GM15510 (cell line): ENCODE data around the gene TRMT2A.

Source experiments
- POLR2A ChIP-seq: IDR thresholded peaks from 3 replicates; pipeline ENCODE4 v1.6.1; 2011; ENCODE audit warnings: borderline replicate concordance; ENCODE audit not compliant: insufficient read length; ENCODE audit errors: extremely low read depth

TRMT2A gene

DNA sequence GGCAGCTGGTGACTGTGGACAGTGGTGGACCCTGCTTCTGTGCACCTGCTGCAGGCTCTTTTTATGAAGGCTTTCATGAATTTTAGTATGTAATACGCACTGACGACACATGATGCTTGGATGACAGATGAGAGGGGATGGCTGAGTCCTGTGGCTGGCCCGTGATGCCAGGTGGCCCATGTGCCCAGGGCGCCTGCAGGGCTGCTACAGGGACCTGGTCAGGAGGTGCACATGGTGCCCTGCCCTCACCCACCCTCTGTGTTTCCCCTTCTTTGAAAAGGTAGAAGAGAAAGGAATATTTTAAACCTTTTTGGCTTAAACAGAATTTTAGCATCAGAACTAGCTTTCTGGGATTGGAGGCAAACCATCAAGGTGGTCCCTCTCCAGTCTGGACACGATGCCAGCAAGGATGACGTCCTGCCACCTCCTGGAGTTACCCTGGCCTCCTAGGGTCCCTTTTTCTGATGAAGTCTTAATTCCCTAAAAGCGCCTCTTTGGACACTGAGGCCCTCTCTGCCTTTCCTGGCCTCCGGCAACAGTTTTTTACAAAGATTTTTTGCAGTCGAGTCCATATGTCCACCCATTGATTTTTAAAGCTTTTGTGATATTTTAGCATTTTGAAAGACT, 6.6 kb downstream of the TRMT2A start:
- TF ChIP-seq POLR2A: no peak

DNA sequence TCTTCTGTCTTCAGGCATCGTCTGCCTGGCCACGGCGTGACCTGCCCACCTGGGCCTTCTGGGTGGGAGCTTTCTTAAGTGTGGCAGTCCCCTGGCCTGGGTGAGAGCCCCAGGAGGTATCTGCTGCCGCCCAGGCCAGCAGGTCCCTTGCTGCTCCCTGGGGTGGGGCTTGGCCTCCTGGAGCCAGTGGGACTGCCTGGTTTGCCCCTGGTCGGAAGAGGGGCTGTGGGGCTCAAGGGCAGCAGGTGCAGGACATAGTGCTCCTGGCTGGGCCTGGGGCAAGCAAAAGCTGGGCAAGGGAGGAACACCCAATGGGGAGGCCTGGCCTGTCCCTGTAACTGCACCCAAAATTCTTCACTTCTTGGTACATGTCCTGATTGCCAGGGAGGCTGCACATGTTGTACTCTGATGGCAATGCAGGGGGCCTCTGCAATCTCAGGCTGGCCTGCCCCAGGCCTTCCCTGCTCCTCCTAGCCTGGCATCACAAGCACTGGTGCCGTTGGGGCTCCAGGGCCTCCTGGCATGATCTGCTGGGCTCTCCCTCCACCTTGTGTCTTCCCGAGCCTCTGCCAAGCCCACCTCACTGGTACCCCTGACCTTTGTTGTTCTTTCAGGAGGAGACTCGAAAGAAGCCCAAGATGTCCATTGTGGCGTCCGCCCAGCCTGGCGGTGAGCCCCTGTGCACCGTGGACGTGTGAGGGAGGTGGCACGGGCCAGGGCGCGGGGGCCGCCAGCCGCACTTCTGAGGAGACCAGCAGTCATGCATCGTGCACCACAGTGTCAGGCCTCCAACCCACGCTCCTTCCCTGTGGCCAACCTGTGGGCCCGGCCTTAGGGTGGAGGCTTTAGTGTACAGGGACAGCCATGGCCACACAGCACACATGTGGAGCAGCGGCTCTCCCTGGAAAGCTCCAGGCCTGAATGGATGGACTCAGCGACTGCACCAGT, 7.3 kb downstream of the TRMT2A start:
- TF ChIP-seq POLR2A: peak; percentile 1

DNA sequence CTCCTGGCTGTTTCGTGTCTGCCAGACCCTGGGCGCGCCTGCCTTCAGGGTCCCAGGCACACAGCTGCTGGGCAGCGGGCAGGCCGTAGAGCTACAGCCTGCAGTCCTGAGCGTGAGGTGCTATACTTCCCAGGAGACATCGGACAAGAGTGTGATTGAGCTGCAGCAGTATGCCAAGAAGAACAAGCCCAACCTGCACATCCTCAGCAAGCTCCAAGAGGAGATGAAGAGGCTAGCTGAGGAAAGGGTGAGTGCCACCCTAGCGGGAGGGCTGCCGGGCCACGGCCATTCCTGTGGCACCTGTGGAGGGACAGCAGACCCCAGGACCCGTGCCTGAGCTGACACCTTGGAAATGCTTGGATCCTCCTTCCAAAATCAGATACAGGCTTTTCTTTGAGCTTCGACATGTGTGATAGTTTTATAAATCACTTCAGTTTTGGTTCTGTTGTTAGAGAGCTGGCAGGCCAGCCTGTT, 8.2 kb downstream of the TRMT2A start:
- TF ChIP-seq POLR2A: no peak

DNA sequence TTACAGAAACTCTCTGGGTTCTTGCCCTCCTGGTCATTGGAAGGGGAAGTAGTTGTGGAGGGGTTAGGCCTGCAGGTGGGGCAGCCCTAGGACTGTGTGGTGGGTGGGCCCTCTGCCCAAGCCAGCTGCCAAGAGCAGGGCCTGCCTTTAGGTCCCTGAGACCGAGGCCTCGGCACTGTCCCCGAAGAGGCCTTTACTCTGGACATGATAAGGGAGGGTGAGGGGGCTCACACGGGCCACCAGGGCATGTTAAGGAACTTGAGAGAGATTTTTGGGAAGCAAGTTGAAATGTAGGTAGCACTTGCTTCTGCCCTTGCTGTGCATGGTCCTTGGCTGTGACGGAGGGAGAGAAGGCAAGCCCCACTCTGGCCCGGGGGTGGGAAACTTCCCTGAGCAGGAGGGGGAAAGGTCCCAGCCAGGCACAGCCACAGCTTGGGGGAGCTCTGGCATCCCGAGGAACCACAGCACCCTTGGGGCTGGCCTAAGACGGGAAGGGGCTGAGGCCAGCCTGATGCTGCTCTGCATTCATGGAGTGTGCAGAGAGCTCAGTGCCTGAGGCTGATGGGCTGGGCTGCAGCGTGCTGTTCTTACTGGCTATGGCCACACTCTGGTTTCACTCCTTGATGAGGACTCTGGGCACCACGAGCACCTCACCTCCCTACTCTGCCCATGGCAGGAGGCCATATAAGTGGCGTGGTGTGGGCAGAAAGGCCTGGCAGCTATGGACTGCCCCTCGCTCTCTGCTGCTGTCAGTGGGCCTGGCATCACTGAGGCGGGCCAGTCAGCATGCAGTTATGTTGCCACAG, 8.9 kb downstream of the TRMT2A start:
- no peak for TF ChIP-seq POLR2A

DNA sequence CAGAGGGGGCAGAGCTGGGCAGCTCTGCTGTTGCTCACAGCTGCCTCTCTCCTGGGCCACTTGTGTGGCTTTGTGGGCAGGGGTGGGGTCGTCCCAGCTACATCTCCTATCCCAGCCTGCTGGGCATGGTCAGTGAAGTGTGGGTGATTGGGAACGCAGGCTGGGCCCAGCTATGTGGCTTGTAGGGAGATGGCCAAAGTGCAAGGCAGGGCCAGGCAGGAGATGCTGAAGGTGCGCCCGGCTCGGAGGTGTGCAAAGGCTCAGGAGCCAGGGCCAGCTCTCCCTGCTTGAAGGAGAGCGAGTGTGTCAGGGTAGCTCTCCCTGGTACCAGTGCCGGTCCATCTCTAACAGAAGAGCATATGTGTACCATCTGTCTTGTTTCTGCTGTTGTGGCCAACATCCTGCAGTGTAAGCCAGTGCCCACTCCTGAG, 9.5 kb downstream of the TRMT2A start:
- TF ChIP-seq POLR2A: no peak

DNA sequence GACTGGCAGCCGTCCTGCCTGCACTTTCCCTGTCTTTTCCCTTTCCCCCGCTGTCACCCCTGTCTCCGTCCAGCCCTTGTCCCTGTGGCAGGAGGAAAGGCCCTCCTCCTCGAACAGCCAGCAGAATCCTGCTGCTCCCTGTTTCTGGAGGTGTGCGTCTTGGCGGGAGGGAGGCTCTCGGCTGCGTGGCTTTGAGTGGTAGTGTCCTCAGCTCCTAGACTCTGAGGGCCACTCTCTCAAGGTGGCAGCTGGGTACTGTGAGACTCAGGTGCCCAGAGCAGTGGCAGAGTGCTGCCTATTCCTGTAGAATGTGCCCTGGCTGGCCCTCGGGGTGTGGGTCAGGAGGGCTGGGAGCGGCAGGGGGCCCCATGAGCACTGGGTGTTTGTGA, 10.2 kb downstream of the TRMT2A start:
- TF ChIP-seq POLR2A: no peak

DNA sequence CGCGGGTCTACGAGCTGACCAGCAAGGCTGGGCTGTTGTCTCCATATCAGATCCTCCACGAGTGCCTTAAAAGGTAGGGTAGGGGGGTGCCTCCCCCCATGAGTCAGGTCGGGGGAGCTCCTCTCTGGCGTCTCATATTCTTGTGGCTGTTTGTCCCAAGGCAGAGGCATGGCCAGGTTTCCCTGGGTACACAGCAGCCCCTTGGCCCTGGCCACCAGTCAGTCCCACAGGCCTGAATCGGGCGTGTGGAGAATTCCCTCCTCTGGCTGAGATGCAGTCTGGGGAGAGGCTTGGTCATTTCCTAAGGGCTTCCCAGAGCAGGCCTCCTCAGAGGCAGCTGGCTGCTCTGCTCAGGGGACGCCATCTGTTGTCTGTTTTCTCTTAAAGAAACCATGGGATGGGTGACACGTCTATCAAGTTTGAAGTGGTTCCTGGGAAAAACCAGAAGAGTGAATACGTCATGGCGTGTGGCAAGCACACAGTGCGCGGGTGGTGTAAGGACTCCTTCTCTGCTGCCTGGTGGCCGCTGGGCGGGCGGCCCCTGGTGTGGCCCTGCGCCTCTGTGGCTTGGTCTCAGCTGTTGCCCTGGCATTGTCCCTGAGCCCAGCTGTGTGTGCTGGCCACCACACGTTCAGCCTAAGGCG, 10.7 kb downstream of the TRMT2A start:
- TF ChIP-seq POLR2A: no peak

DNA sequence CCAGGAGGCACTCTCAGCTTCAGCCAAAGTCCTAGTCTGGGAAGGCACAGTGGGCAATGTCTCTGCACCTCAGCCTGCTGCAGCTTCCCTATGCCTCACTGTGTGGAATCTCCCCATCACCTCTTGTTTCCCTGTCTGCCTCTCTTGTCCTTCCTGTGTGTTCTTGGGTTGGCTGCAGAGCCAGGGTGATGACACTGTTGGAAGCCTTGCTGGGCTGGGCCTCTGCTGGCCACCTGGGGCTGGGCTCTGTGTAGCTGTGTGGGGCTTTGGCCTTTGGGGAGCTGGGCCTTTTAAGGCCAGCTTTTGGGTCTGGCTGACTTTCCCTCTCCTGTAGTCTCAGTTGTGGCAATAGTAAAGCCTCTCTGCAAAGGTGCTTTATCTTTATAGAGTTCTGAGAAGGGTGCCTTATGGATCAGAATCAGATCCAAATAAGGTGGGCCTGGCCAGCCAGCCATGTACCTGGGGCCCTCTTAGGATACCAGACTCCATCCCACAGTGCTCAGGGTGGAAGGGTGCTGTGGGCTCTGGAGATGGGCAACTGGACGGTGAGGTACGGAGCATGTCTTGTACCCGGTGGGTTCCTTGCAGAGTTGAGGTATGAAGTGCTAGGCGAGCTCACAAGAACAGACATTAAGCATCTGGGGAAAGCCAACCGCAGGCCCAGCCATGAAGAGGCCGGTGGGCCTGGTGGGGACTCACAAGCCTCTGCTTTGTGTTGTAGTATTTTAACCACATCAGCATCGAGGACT, 11.4 kb downstream of the TRMT2A start:
- no peak for TF ChIP-seq POLR2A

DNA sequence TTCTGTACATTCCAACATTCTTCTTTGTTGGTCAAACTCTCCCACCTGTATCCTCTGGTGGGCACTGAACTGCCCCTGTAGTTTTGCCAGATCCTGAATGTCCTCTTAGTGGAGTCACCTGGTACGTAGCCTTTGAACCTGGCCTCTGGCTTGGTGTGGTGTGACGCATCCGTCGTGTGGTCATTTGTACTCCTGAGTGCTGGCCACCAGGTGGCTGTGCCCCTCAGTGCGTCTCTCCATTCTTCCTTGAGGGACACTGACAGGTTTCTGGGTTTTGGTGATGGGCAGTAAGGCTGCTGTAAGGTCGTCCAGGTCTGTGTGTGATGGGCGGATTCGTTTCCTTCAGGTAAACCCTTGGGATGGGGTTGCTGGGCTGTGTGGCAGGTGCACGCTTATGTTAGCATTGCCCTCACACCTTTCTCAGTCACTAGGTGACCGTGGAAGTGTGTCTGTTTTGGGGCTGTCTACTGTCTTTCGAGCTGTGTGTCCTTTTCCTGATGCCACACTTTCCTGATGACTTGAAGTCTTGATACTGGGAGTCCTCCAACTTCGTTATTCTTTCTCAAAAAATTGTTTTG, 14.7 kb downstream of the TRMT2A start:
- TF ChIP-seq POLR2A: no peak

DNA sequence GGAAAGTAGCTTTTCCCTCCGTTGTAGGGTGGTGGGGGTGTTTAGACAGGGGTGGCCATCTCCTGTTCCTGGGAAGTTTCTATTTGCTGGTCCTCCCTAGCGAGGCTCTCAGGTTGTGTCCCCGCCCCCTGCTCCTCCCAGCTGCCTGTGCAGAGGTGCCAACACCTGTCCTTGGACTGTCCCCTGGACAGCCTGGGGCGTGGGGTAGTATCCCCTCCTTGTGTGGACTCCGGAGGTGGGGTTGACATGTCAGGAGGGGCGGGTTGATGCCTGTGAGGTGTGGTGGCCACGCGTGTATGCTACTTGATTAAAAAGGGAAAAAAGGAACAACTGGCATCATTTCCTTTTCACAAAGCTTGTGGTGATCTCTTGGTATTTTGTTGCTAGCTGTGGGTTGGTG, 15.4 kb downstream of the TRMT2A start:
- no peak for TF ChIP-seq POLR2A

DNA sequence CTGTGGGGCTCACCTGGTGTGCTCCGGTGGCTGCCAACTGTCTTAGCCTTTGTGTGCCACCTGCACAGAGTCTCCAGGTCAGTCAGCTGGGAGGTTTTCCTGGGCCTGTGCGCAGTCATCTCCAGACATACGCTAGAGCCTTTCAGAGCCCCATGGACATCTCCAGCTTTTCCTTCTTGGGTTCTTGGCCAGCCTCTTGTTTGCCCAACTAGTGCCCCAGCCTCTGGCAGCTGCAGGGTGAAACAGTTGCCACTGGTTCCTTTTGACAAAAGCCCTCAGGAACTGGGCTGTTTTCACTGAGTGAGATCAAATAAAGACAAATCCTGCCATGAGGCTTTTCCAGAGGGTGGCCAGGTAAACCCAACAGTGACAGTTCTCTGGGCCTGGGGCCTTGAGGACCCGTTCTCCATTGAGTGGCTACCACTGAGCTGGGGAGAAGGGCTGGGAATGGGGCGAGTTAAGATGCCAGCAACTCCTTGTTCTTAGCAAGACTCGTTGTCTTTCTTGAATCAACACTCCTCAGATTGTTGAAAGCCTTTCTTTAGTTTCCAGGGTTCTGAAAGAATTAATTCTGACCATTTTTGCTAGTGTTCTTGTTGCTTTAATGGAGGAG, 17.8 kb downstream of the TRMT2A start:
- TF ChIP-seq POLR2A: no peak

DNA sequence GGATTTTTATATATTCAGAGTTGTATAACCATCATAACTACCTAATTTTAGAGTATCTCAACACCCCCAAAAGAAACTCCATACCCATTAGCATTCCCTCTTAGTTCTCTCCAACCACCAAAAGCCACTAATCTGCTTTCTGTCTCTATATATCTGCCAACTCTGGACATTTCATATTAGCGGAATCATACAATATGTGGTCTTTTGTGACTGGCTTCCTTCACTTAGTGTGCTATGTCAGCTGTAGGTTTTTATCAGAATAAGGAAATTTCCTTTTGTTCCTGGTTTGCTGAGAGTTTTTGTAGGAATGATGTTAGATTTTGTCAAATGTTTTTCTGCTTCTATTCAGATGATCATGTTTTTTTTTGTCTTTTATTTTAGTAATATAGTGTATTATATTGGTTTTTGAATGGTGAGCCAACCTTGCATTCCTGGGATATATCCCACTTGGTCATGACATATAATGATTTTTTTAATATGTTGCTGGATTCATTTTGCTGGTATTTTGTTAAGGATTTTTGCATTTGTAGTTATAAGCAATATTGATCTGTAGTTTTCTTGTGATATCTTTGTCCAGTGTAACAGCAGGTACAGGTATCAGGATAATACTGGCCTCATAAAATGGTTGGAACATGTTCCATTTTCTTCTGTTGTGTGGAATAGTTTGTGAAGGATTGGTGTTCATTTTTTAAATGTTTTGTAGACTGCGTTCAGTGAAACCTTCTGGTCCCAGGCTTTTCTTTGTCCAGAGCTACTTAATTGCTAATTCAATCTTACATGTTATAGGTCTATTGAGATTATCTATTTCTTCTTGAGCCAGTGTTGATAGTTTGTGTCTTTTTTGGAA, 20.2 kb downstream of the TRMT2A start:
- no peak for TF ChIP-seq POLR2A
